Measurements from ENCODE around the gene SDK1. TPM values are rescaled to one million over a fixed set of nuclear protein-coding genes. Genes with fewer than 3 reads are reported as not detected.

The SDK1 gene
- total and polyA plus RNA-seq, 2 experiments from 2014 or later: 2.1 to 10.0 TPM

DNA sequence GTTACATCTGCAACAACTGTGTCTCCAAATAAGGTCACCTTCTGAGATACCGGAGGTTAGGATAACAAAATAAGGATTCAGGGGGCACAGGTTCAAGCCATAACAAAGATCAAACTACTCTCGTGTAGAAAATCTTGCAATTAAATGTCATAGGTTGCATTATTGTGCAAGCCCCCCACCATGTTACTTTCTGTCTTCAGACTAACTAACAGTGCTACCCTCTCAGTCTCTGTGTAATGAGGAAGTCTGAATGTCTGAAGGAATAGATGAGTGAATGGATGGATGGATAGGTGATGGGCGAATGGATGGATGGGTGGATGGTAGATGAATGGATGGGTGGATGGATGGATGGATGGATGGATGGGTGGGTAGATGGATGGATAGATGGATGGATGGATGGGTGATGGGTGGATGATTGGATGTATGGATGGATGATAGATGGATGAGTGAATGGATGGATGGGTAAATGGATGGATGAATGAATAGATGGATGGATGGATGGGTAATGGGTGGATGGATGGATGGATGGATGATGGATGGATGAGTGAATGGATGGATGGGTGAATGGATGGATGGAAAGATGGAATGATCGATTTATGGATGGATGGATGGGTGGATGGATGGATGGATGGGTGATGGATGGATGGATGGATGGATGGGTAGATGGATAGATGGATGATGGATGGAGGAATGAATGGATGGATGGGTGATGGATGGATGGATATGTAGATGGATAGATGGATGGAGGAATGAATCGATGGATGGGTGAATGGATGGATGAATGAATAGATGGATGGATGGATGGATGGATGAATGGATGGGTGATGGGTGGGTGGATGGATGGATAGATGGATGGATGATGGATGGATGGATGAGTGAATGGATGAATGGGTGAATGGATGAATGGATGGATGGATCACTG lies 823.8 kb downstream of the SDK1 start:
- TF ChIP-seq, protein P1, sequence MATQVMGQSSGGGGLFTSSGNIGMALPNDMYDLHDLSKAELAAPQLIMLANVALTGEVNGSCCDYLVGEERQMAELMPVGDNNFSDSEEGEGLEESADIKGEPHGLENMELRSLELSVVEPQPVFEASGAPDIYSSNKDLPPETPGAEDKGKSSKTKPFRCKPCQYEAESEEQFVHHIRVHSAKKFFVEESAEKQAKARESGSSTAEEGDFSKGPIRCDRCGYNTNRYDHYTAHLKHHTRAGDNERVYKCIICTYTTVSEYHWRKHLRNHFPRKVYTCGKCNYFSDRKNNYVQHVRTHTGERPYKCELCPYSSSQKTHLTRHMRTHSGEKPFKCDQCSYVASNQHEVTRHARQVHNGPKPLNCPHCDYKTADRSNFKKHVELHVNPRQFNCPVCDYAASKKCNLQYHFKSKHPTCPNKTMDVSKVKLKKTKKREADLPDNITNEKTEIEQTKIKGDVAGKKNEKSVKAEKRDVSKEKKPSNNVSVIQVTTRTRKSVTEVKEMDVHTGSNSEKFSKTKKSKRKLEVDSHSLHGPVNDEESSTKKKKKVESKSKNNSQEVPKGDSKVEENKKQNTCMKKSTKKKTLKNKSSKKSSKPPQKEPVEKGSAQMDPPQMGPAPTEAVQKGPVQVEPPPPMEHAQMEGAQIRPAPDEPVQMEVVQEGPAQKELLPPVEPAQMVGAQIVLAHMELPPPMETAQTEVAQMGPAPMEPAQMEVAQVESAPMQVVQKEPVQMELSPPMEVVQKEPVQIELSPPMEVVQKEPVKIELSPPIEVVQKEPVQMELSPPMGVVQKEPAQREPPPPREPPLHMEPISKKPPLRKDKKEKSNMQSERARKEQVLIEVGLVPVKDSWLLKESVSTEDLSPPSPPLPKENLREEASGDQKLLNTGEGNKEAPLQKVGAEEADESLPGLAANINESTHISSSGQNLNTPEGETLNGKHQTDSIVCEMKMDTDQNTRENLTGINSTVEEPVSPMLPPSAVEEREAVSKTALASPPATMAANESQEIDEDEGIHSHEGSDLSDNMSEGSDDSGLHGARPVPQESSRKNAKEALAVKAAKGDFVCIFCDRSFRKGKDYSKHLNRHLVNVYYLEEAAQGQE (IDR thresholded peaks at IDR 0.05; ENCODE audit: unreplicated experiment): no peak
- no peak for TF ChIP-seq ZNF331 (CRISPR knock-in tag; IDR thresholded peaks at IDR 0.05; ENCODE audit: low read depth)
- no peak for TF ChIP-seq ETS1 (IDR thresholded peaks at IDR 0.05)
- no peak for TF ChIP-seq NANOG (IDR thresholded peaks at IDR 0.05; ENCODE audit: borderline replicate concordance)
- no peak for TF ChIP-seq ZNF462 (CRISPR knock-in tag; IDR thresholded peaks at IDR 0.05)
- no peak for TF ChIP-seq CREB1 (CRISPR knock-in tag; IDR thresholded peaks at IDR 0.05; ENCODE audit: low read depth)
- no peak for TF ChIP-seq CTCF (conservative IDR thresholded peaks at IDR 0.05; ENCODE audit: low read depth in 2 of 2)
- TF ChIP-seq JUNB (IDR thresholded peaks at IDR 0.05; ENCODE audit: unreplicated experiment): no peak
- no peak for TF ChIP-seq POLR2AphosphoS5 (IDR thresholded peaks at IDR 0.05; ENCODE audit: low read depth)
- no peak for TF ChIP-seq EZH2phosphoT487 (IDR thresholded peaks at IDR 0.05; ENCODE audit: unreplicated experiment)
- TF ChIP-seq STAT1 (IDR thresholded peaks at IDR 0.05; ENCODE audit: unreplicated experiment): no peak
- TF ChIP-seq EZH2 (IDR thresholded peaks at IDR 0.05; ENCODE audit: low read depth, unreplicated experiment): no peak
- no peak for TF ChIP-seq ZNF114 (CRISPR knock-in tag; IDR thresholded peaks at IDR 0.05)
- H3K36me3 Mint-ChIP-seq (ENCODE audit: low read depth): peaks cover 12% of the 10 kb centered on the region
- Histone ChIP-seq H3F3A (replicated peaks; ENCODE audit: low read depth) (no peaks in the 10 kb centered on the region), H2AFZ (no peak overlapping the region), H3K27me3 (ENCODE audit: insufficient read depth) (no peaks in the 10 kb centered on the region), H3K4me3 (no peak overlapping the region), H3K79me2 (replicated peaks; ENCODE audit: insufficient read depth) (no peaks in the 10 kb centered on the region), H4K20me1 (replicated peaks; ENCODE audit: insufficient read depth) (no peaks in the 10 kb centered on the region), H3K4me1 (ENCODE audit: insufficient read depth) (no peaks in the 10 kb centered on the region), H3K27ac (ENCODE audit: low read depth) (no peak overlapping the region), H3K4me2 (no peak overlapping the region), H3K9me2 (ENCODE audit: insufficient read depth) (no peaks in the 10 kb centered on the region), H3K36me3 (ENCODE audit: insufficient read depth) (no peaks in the 10 kb centered on the region)
- no peaks in the 10 kb centered on the region for H3K27me3 Mint-ChIP-seq (ENCODE audit: insufficient read depth, low read depth, poor library complexity)
- H3K9me3 Mint-ChIP-seq: peaks cover 25% of the 10 kb centered on the region
- no peak for DNase-seq (ENCODE audit: low spot score)
- no peak overlapping the region for H3K4me3 Mint-ChIP-seq
- no peak overlapping the region for H3K27ac Mint-ChIP-seq
- H3K4me1 Mint-ChIP-seq: no peaks in the 10 kb centered on the region
- no peak for ATAC-seq

All from GM23338 (cell line).